Measurements from ENCODE around the gene KLHL6. TPM values are rescaled to one million over a fixed set of nuclear protein-coding genes. Genes with fewer than 3 reads are reported as not detected.

Gene KLHL6
- total RNA-seq, 1 experiment from 2014 or later: not detected

DNA sequence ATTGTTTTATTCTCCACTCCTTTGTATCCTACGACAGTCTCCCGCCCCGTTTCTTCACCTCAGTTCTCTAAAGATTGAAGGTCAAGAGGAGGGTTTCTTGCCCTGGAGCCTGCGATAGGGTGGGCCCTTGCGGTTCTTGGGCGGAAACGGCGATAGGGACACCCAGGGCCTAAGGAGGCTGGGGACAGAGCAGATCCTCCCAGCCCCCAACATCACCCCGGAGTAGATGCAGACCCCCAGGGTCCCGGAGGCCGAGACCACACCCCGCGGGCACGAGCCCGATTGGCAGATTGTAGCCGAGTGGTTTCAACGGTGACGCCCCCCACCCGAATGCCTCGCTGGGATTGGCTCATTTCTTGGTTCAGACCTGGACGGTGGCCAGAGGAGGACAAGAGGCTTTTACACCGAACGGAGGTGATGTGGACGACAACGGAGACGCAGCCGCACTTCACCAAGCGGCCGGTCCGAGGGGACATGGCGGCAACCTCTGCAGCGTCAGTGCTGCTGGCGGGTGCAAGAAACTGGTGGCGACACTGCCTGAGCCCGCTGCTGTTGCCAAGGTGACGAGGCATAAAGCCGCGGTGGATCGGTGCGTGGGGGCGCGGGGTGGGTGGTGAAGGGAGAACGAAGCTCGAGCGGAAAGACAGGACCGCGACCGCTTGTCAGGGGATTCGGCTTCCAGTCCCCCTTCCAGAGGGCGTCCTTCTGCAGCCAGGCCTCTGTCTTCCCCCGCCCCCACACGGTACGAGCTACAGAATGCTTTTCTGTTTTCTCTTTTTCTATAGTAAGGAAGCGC is 108.1 kb downstream of the KLHL6 start:
- H3K79me2 ChIP-seq (ENCODE audit: insufficient read depth, low read length): peaks cover 2% of the 10 kb centered on the region; the same call in 1 of the 2 replicates
- Mint-ChIP-seq H3K4me3 (peak overlapping the region; percentile 98), H3K4me1 (peaks cover 14 to 20% of the 10 kb centered on the region in 2 experiments), H3K27me3 (ENCODE audit: low read depth) (no peaks in the 10 kb centered on the region), H3K36me3 (ENCODE audit: insufficient read depth in 1 of 3, low read depth in 3 of 3) (peaks cover 5 to 23% (median 18%) of the 10 kb centered on the region in 3 experiments; a peak in 6 of 7 replicates), H3K27ac (peak overlapping the region; percentile 95 to 98 (median 97)), H3K9me3 (peaks cover 20% of the 10 kb centered on the region in 2 experiments)
- H3K4me2 ChIP-seq (ENCODE audit: insufficient read depth, insufficient read length, low read length): peak overlapping the region; percentile 78
- H2BK12ac ChIP-seq (ENCODE audit: insufficient read length, low read depth, low read length): no peak overlapping the region
- H3K4ac ChIP-seq (ENCODE audit: low read depth, low read length): no peak overlapping the region
- peak; percentile 98 for DNase-seq
- no peak overlapping the region for H2AK5ac ChIP-seq (ENCODE audit: insufficient read length, low read length)
- no peak overlapping the region for H2BK120ac ChIP-seq (ENCODE audit: low read depth, low read length, poor library complexity, severe bottlenecking)
- H3K9me3 ChIP-seq (ENCODE audit: control insufficient read depth, low read depth, low read length): no peaks in the 10 kb centered on the region
- H3T11ph ChIP-seq (ENCODE audit: low read length): no peak overlapping the region
- peaks cover 3% of the 10 kb centered on the region for H3K23me2 ChIP-seq (ENCODE audit: insufficient read length, low read depth, low read length, poor library complexity, severe bottlenecking)
- H3K18ac ChIP-seq (ENCODE audit: insufficient read length, low read depth, low read length): no peak overlapping the region
- no peak overlapping the region for H2BK20ac ChIP-seq (ENCODE audit: low read depth, low read length, poor library complexity, severe bottlenecking)
- no peak overlapping the region for H3K27ac ChIP-seq (ENCODE audit: insufficient read length, low read depth, low read length)
- no peak overlapping the region for H4K5ac ChIP-seq (ENCODE audit: insufficient read length, low read depth, low read length)
- H3K79me1 ChIP-seq (ENCODE audit: insufficient read depth, low read depth, low read length, poor library complexity, severe bottlenecking): no peaks in the 10 kb centered on the region
- peak overlapping the region; percentile 84 for H3K9ac ChIP-seq (ENCODE audit: extremely low read depth, insufficient read length, low read length)
- no peaks in the 10 kb centered on the region for H4K20me1 ChIP-seq (ENCODE audit: control insufficient read depth, insufficient read depth, insufficient read length)
- H4K91ac ChIP-seq (ENCODE audit: insufficient read length, low read depth, low read length): no peak overlapping the region
- H3K4me1 ChIP-seq (ENCODE audit: insufficient read depth, low read length): no peaks in the 10 kb centered on the region
- peak overlapping the region; percentile 88; the same call in 1 of the 2 replicates for H3K14ac ChIP-seq (ENCODE audit: insufficient read depth, low read length)
- no peak overlapping the region for H2BK5ac ChIP-seq (ENCODE audit: insufficient read length, low read length)
- H3K56ac ChIP-seq (ENCODE audit: insufficient read length, low read depth, low read length): no peak overlapping the region
- no peaks in the 10 kb centered on the region for H3K27me3 ChIP-seq (ENCODE audit: insufficient read depth, low read length)
- no CpG with 5 or more reads among the region's 54 CpGs for WGBS (ENCODE audit: extremely low coverage, insufficient read length, low lambda C conversion rate)
- H4K8ac ChIP-seq (replicated peaks; ENCODE audit: insufficient read length, low read depth, low read length): no peak overlapping the region
- peak overlapping the region; percentile 52 for H2AFZ ChIP-seq (ENCODE audit: low read length)
- no peak overlapping the region for H2BK15ac ChIP-seq (ENCODE audit: low read depth, low read length)
- TF ChIP-seq, protein P1, sequence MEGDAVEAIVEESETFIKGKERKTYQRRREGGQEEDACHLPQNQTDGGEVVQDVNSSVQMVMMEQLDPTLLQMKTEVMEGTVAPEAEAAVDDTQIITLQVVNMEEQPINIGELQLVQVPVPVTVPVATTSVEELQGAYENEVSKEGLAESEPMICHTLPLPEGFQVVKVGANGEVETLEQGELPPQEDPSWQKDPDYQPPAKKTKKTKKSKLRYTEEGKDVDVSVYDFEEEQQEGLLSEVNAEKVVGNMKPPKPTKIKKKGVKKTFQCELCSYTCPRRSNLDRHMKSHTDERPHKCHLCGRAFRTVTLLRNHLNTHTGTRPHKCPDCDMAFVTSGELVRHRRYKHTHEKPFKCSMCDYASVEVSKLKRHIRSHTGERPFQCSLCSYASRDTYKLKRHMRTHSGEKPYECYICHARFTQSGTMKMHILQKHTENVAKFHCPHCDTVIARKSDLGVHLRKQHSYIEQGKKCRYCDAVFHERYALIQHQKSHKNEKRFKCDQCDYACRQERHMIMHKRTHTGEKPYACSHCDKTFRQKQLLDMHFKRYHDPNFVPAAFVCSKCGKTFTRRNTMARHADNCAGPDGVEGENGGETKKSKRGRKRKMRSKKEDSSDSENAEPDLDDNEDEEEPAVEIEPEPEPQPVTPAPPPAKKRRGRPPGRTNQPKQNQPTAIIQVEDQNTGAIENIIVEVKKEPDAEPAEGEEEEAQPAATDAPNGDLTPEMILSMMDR (conservative IDR thresholded peaks at IDR 0.05): no peak
- H3K23ac ChIP-seq (ENCODE audit: insufficient read length, low read depth, low read length): no peak overlapping the region

All from H9 (cell line).